CD4-positive, alpha-beta T cell treated with Interleukin-6 for 4 hours (primary cell): Measurements from ENCODE around the gene BLID.

Source experiments
- DNase-seq: peaks from one replicate; pipeline ENCODE4 v3.0.0-alpha.2; 2020; ENCODE audit warnings: mixed read lengths

The BLID gene

GRCh38 chr11:122138744-122139594 lies 23.0 kb upstream of the BLID start:
- DNase-seq: no peak

DNA sequence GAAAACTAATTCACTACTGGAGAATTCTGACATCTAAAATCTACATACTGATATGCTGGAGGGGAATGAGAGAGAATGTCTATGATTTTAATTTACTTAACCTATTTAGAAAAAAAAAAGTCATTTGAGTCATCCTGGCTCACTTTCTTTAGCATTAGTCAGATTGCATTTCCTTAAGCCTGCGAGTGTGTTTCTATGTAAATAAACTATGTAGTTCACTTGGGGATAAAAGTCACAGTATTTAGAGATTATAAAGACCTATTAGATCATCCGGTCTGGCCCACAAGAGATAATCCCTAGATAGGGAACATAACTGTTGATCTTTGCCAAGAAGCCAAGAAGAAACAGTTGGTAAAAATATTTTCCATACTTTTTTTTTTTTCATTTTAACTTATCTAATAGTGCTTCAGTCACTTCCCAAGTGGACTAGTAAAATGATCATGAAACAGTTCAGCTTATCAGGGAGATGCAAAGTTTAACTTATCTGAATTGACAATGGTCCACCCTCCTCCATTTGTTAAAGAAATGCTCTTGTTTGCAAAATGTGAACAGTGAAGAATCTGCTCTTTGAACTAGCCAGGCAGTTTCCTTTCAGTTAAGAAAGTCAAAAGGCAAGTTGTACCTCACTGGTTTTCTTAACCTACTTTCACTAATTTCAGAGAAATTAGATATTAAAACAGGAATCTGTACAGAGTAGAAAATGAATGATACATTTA lies 21.2 kb upstream of the BLID start:
- DNase-seq: no peak

DNA sequence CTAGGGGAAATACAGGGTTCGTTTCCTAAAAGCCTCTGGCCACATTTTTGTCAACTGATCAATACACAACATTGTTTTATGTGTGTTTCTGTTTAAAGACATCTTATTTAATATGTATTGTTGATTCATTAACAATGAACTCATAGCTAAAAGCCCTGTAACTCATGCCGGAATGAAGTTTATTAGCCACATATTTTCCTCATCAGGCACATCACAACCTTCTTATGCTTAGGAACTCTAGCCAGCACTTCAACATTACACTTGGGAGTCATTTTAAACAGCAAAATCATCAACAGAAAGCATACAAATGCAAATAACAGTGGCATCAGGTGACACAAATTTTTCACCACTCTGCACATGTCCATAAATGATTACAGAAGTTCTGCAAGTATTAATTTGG lies 15.1 kb upstream of the BLID start:
- no peak for DNase-seq

GRCh38 chr11:122128146-122128545 lies 12.1 kb upstream of the BLID start:
- no peak for DNase-seq

- no peak for DNase-seq
Observed at GRCh38 chr11:122127020-122127419, 11.0 kb upstream of the BLID start.

- no peak for DNase-seq
Observed at GRCh38 chr11:122126024-122126688, 10.1 kb upstream of the BLID start.

DNA sequence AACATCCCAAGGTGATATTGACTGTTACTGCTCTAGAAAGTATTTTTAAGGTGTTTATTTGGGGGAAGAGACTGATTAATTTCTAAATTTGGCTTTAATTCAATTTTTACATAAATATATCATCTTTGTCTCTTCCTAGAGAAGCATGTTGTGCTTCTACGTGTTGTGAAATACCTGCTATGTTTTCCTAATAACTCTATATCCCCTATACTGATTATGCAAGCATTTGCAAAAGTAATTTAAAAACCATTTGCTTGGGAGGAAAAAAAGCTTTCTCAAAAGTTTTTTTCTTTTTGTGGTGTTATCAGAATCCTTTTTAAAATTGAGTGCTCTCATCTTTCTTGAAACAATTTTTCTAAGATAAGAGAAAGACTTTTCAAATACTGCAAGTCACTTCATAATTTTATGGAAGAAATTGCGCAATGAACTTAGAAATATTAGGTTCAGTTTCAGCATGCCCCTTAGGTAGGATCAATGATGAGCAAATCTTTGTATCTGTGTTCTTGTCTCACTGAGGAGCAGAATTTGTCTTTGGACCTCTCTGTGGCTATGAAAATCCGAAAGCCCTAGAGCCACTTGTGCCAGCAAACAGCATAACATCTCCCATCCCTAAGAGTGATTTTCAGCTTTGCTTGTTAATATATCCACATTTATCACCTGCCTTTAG lies 7.4 kb upstream of the BLID start:
- no peak for DNase-seq

- no peak for DNase-seq
Observed at GRCh38 chr11:122122179-122122578, 6.2 kb upstream of the BLID start.

DNA sequence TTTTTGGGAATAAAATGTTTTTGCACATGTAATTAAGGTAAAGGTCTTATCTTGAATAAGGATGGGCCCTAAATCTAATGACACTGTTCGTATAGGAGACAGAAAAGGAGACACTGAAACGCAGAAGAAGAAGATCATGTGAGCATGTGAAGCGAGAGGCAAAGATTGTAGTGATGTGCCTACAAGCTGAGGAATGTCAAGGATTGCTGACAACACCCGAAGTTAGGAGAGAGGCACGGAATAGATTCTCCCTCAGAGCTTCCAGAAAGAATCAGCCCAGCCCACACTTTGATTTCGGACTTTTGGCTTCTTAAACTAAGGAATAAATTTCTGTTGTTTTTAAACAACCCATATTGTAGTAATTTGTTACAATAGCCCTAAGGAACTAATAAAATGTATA lies 4.1 kb upstream of the BLID start:
- no peak for DNase-seq

GRCh38 chr11:122116591-122116990 lies 576 bp upstream of the BLID start:
- DNase-seq: no peak

DNA sequence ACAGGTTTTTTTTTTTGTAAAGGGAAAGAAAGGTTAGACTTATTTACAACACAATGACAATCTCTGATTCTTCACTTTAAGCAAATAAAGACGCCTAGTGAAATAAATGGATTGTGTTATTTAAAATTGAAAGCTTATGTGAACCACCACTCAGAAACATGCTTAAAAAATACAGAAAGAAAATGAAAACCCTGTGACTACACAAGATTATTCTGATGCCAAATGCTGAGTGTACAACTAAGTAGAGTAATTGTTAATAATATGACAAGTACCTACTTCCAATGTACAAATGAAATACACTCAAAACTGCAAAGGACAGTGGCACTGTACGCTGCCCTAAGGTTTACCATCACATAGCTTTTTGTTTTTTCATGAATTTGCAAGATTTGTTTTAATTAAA lies 1.0 kb downstream of the BLID start:
- DNase-seq: no peak

DNA sequence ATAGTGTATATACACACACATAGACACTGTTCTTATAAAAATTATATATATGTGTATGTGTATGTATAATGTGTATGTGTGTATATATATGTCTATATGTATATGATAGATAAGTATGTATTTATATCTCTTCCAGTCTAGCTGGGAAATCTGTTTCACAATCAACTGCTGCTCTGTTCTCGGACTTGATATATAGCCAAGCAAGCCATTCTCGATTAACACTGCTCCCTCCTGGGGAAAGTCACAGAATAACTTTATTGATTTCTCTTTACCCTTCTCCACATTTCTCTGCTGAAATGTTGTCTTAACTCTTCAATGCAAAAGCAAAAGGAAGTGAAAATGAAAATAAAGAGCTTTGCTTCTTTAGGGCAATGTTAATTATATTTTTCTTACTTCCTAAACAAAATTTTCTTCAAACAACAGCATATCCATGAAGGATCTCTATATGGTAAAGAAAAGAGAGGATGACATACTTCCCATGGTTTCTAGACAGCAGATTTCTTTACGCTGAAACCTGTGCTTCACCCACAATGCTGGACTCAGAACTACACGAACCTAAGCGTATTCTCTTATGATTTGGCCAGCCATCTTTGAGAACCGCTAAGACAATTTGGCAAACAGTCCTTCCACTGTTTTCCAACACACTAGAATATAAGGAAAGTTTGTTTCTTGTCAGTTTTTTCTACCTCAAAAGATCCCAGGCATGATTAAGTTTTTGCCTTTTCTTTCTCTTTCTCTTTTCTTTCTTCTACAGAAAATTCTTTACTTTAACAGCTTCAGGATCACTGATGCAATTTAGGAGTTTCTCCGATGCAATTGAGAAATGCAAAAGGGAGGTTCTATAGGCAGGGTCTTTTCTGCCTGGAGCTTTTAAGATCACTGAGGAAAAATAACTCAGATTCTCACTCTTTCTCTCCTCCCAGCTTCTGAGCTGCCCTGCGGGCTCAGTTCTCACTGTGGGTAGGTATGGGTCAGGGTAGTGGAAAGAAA lies 1.9 kb downstream of the BLID start:
- no peak for DNase-seq

GRCh38 chr11:122112470-122113365 lies 3.3 kb downstream of the BLID start:
- DNase-seq: no peak

GRCh38 chr11:122109932-122110331 lies 6.1 kb downstream of the BLID start:
- DNase-seq: no peak

DNA sequence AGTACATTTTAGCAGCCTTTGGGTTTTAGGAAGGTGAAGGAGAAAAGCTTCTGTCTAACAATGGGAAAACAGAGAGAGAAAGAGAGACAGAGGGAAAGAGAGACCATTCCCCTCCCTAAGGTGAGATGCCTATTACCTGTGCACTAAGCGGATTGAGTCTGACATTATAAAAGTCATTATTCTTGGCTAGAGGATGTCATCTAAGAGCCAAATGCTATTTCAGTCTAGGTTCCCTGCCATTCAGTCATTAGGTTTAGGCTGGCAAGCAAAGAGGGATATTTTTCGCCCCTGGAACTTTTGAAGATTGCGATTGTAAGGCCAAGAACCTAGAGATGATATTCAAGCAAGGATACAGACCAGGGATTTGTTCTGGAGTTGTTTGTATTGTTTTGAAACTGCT lies 7.2 kb downstream of the BLID start:
- DNase-seq: no peak

DNA sequence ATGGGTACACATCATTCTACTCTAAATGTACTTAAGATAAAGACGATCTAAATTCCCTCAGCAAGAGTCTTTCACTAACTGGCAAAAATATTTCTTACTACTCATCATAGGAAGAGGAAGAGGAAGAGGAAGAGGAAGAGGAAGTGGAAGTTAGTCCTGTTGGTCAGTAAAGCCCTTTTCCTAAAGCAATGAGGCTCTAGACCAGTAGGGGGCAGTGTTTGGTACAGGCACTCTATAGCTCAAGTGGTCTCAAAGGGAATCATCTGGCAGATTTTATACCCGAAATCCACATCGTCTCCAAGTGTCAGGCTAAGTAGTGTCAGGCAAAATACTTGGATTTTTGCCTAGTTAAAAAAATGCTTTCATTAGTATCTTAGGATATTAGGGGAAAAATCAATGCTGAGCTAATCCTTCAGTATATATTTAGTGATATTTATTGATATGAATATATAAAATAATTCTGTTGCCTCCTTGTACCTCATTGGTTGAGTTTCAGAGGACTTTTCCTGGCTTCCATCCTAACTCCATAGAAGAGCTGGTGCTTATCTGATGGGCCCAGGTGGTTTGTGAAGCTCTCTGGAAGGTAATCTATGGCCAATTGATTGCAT lies 7.7 kb downstream of the BLID start:
- no peak for DNase-seq

DNA sequence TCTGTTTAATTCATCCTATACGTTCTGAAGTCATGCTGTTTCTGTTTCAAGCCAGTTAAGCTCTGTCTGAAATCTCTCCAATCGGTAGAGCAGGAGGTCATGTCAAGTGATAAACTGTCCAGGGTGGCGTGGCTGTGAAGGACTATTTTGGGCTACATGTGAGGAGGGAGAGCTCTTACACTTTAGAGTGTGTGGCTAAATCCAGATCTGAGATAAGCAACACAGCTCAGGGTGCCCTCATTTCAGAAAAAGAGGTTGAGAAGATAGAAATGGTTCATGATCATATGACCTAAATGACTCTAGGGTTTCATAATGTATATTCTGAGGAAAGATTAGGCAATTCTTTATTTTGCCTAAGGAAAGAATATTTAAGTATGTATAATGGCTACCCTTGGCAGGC lies 8.4 kb downstream of the BLID start:
- no peak for DNase-seq

GRCh38 chr11:122107045-122107444 lies 9.0 kb downstream of the BLID start:
- no peak for DNase-seq

DNA sequence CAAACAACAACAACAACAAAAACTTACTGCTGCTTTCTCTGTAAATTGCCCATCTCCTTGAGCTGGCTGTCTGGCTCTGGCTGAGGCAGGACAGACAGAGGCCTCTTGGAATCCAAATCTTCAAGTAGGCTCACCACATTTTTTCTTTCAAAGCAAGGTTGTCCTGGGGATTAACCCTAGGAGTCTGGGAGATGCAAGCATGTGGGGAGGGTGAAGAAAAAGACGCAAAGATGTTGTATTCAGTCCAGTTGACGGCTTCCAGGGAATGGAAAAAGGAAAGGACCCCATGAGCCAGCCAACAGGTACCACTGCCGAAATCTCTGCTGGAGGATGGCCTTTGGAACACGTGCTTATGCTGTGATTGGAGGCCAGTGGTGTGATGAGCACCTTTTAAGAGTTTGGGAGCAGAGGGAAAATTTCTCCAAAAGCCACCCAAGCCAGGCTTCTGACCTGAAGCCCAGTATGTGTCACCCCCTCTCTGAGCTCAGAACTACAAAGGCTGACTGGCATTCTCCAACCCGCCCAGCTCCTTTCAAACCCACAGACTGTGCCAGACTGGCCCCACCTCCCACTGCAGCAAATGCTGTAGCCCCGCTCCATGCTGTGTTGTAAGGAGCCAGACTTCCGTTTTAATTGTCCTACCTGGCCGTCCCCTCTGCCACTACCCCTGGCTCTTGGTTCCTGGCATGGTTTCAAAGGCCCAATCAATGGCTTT lies 10.8 kb downstream of the BLID start:
- DNase-seq: no peak

DNA sequence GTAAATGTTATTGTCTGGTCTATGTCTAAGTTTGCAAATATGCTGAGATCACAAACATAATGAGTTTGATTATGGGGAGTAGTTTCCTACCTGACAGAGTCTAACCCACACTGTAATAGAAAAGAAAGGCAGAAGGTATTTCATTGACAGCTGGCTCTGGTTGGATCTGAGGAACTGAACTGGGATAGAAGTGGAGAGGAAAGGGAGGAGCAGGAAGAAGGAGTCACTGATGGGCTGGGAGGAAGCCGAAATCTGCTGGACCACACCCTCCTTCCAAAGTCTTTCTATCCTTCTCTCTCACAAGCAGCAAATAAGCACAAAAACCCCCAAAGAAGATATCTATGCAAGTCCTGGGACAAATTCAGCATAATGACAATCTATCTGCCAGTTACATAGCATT lies 11.7 kb downstream of the BLID start:
- no peak for DNase-seq
